Smooth muscle cell (in vitro differentiated cells): ENCODE data around the gene RRP9. TPM values are rescaled to one million over a fixed set of nuclear protein-coding genes. Genes with fewer than 3 reads are reported as not detected.

ENCODE experiments used
- DNase-seq: peaks from one replicate; lab custom pipeline; 2025; ENCODE audit not compliant: unreplicated experiment; lab: John Stamatoyannopoulos, UW
- H2AFZ ChIP-seq: fragments of 200-600 bp; sonication (generic); 2 replicates; pipeline ENCODE4 v1.6.0; 2016; ENCODE audit warnings: antibody characterized with exemption, low read depth, mild to moderate bottlenecking
- H3F3A ChIP-seq: fragments of 200-600 bp; sonication (generic); 2 replicates; pipeline ENCODE4 v1.6.0; 2017; ENCODE audit warnings: antibody characterized with exemption, low read depth
- H3K27ac ChIP-seq: fragments of 200-600 bp; sonication (generic); 2 replicates; pipeline ENCODE4 v1.5.1; 2016; ENCODE audit warnings: low read depth, mild to moderate bottlenecking
- H3K27me3 ChIP-seq: fragments of 200-600 bp; sonication (generic); 2 replicates; pipeline ENCODE4 v1.6.1; 2016; ENCODE audit warnings: low read depth, mild to moderate bottlenecking
- H3K36me3 ChIP-seq: fragments of 200-600 bp; sonication (generic); 2 replicates; pipeline ENCODE4 v1.5.1; 2016; ENCODE audit warnings: low read depth
- H3K4me1 ChIP-seq: fragments of 200-600 bp; sonication (generic); 2 replicates; pipeline ENCODE4 v1.5.1; 2016; ENCODE audit warnings: low read depth
- H3K4me2 ChIP-seq: fragments of 200-600 bp; sonication (generic); 2 replicates; pipeline ENCODE4 v1.6.0; 2016; ENCODE audit warnings: mild to moderate bottlenecking
- H3K4me3 ChIP-seq: fragments of 200-600 bp; sonication (generic); 2 replicates; pipeline ENCODE4 v1.5.1; 2016; ENCODE audit warnings: mild to moderate bottlenecking
- H3K79me2 ChIP-seq: fragments of 200-600 bp; sonication (generic); 2 replicates; pipeline ENCODE4 v1.6.0; 2016; ENCODE audit warnings: low read depth, mild to moderate bottlenecking
- H3K9ac ChIP-seq: fragments of 200-600 bp; sonication (generic); 2 replicates; pipeline ENCODE4 v1.6.0; 2016; ENCODE audit warnings: low read depth
- H3K9me3 ChIP-seq: fragments of 200-600 bp; sonication (generic); replicated peaks from 2 replicates; pipeline ENCODE4 v1.5.1; 2016; ENCODE audit warnings: low read depth
- H4K20me1 ChIP-seq: fragments of 200-600 bp; sonication (generic); 2 replicates; pipeline ENCODE4 v1.6.0; 2016; ENCODE audit warnings: low read depth
- WGBS: methylation state at CpG from one replicate; pipeline ENCODE4 v1.1.7; 2016; ENCODE audit warnings: low lambda C conversion rate; 5-methylcytosine and 5-hydroxymethylcytosine counted together
- polyA plus RNA-seq: library from polyadenylated mRNA; unstranded; fragments of >200 nt; fragmentation: Nextera tagmentation; extraction: Ambion mirVana; gene quantifications from 2 replicates; pipeline ENCODE4 v1.2.1, GENCODE V29; 2016
- total RNA-seq: library from RNA; depleted of rRNA; stranded (reverse); fragments of >200 nt; gene quantifications from 2 replicates; pipeline ENCODE4 v1.2.3, GENCODE V29; 2014
- TF ChIP-seq, protein P1 (sequence below): fragments of 200-600 bp; sonication (generic); IDR thresholded peaks from 2 replicates; pipeline ENCODE4 v1.5.1; 2017; ENCODE audit warnings: borderline replicate concordance, mild to moderate bottlenecking, antibody characterized with exemption; ENCODE audit not compliant: insufficient read depth, poor library complexity, severe bottlenecking

Gene RRP9
- total and polyA plus RNA-seq, 2 experiments from 2014 or later: 13.1 to 23.9 TPM

GRCh38 chr3:51958603-51959521 is 17.2 kb upstream of the RRP9 start:
- H2AFZ ChIP-seq: no peak overlapping the region
- no peaks in the 10 kb centered on the region for H3K9me3 ChIP-seq
- H3F3A ChIP-seq: no peaks in the 10 kb centered on the region
- H3K36me3 ChIP-seq: no peaks in the 10 kb centered on the region
- H3K27me3 ChIP-seq: peaks cover 15% of the 10 kb centered on the region
- H3K79me2 ChIP-seq: peaks cover 8% of the 10 kb centered on the region
- H3K9ac ChIP-seq: no peak overlapping the region
- no peak for DNase-seq
- H3K4me2 ChIP-seq: no peak overlapping the region
- H3K4me3 ChIP-seq: no peak overlapping the region
- TF ChIP-seq, protein P1, sequence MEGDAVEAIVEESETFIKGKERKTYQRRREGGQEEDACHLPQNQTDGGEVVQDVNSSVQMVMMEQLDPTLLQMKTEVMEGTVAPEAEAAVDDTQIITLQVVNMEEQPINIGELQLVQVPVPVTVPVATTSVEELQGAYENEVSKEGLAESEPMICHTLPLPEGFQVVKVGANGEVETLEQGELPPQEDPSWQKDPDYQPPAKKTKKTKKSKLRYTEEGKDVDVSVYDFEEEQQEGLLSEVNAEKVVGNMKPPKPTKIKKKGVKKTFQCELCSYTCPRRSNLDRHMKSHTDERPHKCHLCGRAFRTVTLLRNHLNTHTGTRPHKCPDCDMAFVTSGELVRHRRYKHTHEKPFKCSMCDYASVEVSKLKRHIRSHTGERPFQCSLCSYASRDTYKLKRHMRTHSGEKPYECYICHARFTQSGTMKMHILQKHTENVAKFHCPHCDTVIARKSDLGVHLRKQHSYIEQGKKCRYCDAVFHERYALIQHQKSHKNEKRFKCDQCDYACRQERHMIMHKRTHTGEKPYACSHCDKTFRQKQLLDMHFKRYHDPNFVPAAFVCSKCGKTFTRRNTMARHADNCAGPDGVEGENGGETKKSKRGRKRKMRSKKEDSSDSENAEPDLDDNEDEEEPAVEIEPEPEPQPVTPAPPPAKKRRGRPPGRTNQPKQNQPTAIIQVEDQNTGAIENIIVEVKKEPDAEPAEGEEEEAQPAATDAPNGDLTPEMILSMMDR: no peak
- peaks cover 34% of the 10 kb centered on the region for H4K20me1 ChIP-seq
- H3K27ac ChIP-seq: no peak overlapping the region
- WGBS: 98% methylated on average over 20 of the region's 20 CpGs
- H3K4me1 ChIP-seq: peaks cover 15% of the 10 kb centered on the region

DNA sequence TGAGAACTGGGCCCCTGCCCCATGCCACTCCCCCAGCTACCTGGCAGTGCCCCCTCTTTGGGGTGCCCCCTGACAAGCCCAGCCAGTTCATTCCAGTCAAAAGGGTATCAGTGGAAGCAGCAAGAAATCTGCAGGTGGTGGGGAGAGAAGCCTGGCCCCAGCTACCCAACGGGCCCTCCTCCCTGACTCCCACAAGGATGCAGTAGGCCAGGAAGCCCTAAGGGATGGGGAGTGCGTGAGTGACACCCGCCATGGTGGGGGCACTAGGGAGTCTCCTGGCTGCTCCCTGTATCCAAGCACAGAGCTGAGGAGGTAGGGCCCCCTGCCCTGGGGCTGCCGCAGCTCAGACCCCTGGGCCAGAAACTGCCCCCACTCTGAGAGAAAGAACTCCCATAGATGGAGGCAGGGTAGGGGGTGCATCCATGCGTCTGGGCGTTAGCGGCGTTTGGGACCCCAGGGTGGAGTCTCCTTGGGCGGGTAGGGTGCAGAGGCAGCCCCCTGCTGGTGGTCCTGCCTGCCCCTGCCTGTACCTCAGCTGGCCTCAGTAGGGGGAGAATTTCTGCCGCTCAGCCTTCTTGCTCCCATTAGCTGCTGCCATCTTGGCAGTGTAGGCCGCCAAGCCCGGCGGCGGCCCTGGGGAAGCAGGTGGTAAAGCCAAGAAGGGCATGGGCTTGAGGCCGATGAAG is 16.0 kb upstream of the RRP9 start:
- TF ChIP-seq, protein P1: no peak
- H3F3A ChIP-seq: no peaks in the 10 kb centered on the region
- peaks cover 8% of the 10 kb centered on the region for H3K4me1 ChIP-seq
- H3K9me3 ChIP-seq: no peaks in the 10 kb centered on the region
- no peak overlapping the region for H3K27ac ChIP-seq
- H3K4me2 ChIP-seq: no peak overlapping the region
- peaks cover 16% of the 10 kb centered on the region for H3K27me3 ChIP-seq
- no peak overlapping the region for H3K4me3 ChIP-seq
- peaks cover 22% of the 10 kb centered on the region for H4K20me1 ChIP-seq
- WGBS: 96% methylated on average over 15 of the region's 15 CpGs
- H3K36me3 ChIP-seq: no peaks in the 10 kb centered on the region
- H2AFZ ChIP-seq: no peak overlapping the region
- DNase-seq: no peak
- no peaks in the 10 kb centered on the region for H3K79me2 ChIP-seq
- H3K9ac ChIP-seq: no peak overlapping the region

- Histone ChIP-seq H3F3A (no peaks in the 10 kb centered on the region), H3K9me3 (no peaks in the 10 kb centered on the region), H3K27me3 (peaks cover 16% of the 10 kb centered on the region), H2AFZ (no peak overlapping the region), H3K4me1 (peaks cover 5% of the 10 kb centered on the region), H3K4me3 (peak overlapping the region; percentile 46), H3K79me2 (no peaks in the 10 kb centered on the region), H3K27ac (no peak overlapping the region), H3K9ac (no peak overlapping the region), H4K20me1 (peaks cover 9% of the 10 kb centered on the region), H3K4me2 (peak overlapping the region; percentile 94), H3K36me3 (no peaks in the 10 kb centered on the region)
- peak; percentile 52 for DNase-seq
- WGBS: 4% methylated on average over 92 of the region's 97 CpGs
- TF ChIP-seq, protein P1: peak; percentile 51
These were observed 14.4 kb upstream of the RRP9 start for GRCh38 chr3:51955893-51956770.
